ENCODE results near the gene LMNB1.
A peak's percentile ranks its signal among the peaks of the same experiment; 100 is the strongest.

Gene LMNB1

GRCh38 chr5:126868338-126869004, 91.5 kb downstream of the LMNB1 start:
- H3K4me1 ChIP-seq (ENCODE audit: control insufficient read depth in 2 of 2, insufficient read depth in 1 of 2, low read depth in 1 of 2, low read length in 2 of 2), result peaks cover 8 to 21% of the 10 kb centered on the region in 2 donors
- H3K9ac ChIP-seq (ENCODE audit: low read depth, low read length, poor library complexity), result no peak overlapping the region
- no peak overlapping the region for H2BK15ac ChIP-seq (ENCODE audit: low read length)
- peak overlapping the region; percentile 58 for H3K18ac ChIP-seq (ENCODE audit: low read length)
- H4K91ac ChIP-seq (ENCODE audit: low read depth, low read length, poor library complexity), result no peak overlapping the region
- no peak overlapping the region for H3K27ac ChIP-seq (replicated peaks; ENCODE audit: low read length)
- H3K14ac ChIP-seq (ENCODE audit: low read length), result no peak overlapping the region
- DNase-seq (ENCODE audit: low spot score), result no peak
- H3K79me1 ChIP-seq (ENCODE audit: low read depth, low read length), result no peaks in the 10 kb centered on the region
- peak overlapping the region; percentile 89 for H2AFZ ChIP-seq (ENCODE audit: low read length)
- H4K8ac ChIP-seq (ENCODE audit: low read depth, low read length), result peak overlapping the region; percentile 95
- no peak overlapping the region for H3K23ac ChIP-seq (ENCODE audit: low read depth, low read length, poor library complexity)
- H3K27me3 ChIP-seq (ENCODE audit: control insufficient read depth in 3 of 3, insufficient read depth in 3 of 3, low read depth in 1 of 3, low read length in 3 of 3), result no peaks in the 10 kb centered on the region
- no peak overlapping the region for H2BK12ac ChIP-seq (ENCODE audit: low read length)
- WGBS, 2 donors (ENCODE audit: extremely low coverage in 2 of 2, insufficient read length in 2 of 2, insufficient replicate concordance in 1 of 2), result no CpG with 5 or more reads among the region's 11 CpGs
- no peak overlapping the region for H2AK5ac ChIP-seq (ENCODE audit: low read depth, low read length)
- H2BK120ac ChIP-seq (ENCODE audit: low read depth, low read length), result no peak overlapping the region
- H3K4me3 ChIP-seq (ENCODE audit: low read length in 2 of 2), result peak overlapping the region in 1 of 2 donors; percentile 50
- no peak overlapping the region for H3K4ac ChIP-seq (ENCODE audit: low read length)
- peak overlapping the region; percentile 77 for H3K4me2 ChIP-seq (ENCODE audit: insufficient read depth, low read length, poor library complexity, severe bottlenecking)
- H3K36me3 ChIP-seq (replicated peaks in 1 of 2; ENCODE audit: control insufficient read depth in 2 of 2, insufficient read depth in 2 of 2, low read length in 2 of 2), result peaks cover 0 to 6% of the 10 kb centered on the region in 2 donors
- H3K9me3 ChIP-seq (replicated peaks in 1 of 2; ENCODE audit: control insufficient read depth in 2 of 2, insufficient read depth in 1 of 2, low read depth in 1 of 2, low read length in 2 of 2), result no peaks in the 10 kb centered on the region
- no peak overlapping the region for H2BK5ac ChIP-seq (ENCODE audit: low read length)

- Histone ChIP-seq H3K27ac (replicated peaks; ENCODE audit: low read length) (peak overlapping the region; percentile 47), H3K18ac (ENCODE audit: low read length) (no peak overlapping the region)
These were observed 92.1 kb downstream of the LMNB1 start for GRCh38 chr5:126869005-126869451.

GRCh38 chr5:126871441-126871840, 94.5 kb downstream of the LMNB1 start:
- no peak overlapping the region for H3K4me3 ChIP-seq (ENCODE audit: low read length in 2 of 2)
- H2BK5ac ChIP-seq (ENCODE audit: low read length), result no peak overlapping the region
- H2AK5ac ChIP-seq (ENCODE audit: low read depth, low read length), result no peak overlapping the region
- H3K4me1 ChIP-seq (ENCODE audit: control insufficient read depth in 2 of 2, insufficient read depth in 1 of 2, low read depth in 1 of 2, low read length in 2 of 2), result peaks cover 13 to 24% of the 10 kb centered on the region in 2 donors
- no peak overlapping the region for H4K8ac ChIP-seq (ENCODE audit: low read depth, low read length)
- no peaks in the 10 kb centered on the region for H3K9me3 ChIP-seq (replicated peaks in 1 of 2; ENCODE audit: control insufficient read depth in 2 of 2, insufficient read depth in 1 of 2, low read depth in 1 of 2, low read length in 2 of 2)
- H3K14ac ChIP-seq (ENCODE audit: low read length), result no peak overlapping the region
- H3K27me3 ChIP-seq (ENCODE audit: control insufficient read depth in 3 of 3, insufficient read depth in 3 of 3, low read depth in 1 of 3, low read length in 3 of 3), result no peaks in the 10 kb centered on the region
- DNase-seq (ENCODE audit: low spot score), result no peak
- no peak overlapping the region for H2BK120ac ChIP-seq (ENCODE audit: low read depth, low read length)
- no peak overlapping the region for H3K27ac ChIP-seq (replicated peaks; ENCODE audit: low read length)
- peak overlapping the region; percentile 9 for H3K9ac ChIP-seq (ENCODE audit: low read depth, low read length, poor library complexity)
- WGBS, 2 donors (ENCODE audit: extremely low coverage in 2 of 2, insufficient read length in 2 of 2, insufficient replicate concordance in 1 of 2), result no CpG with 5 or more reads among the region's 6 CpGs
- peak overlapping the region; percentile 70 for H3K23ac ChIP-seq (ENCODE audit: low read depth, low read length, poor library complexity)
- no peaks in the 10 kb centered on the region for H3K79me1 ChIP-seq (ENCODE audit: low read depth, low read length)
- no peak overlapping the region for H2BK12ac ChIP-seq (ENCODE audit: low read length)
- peak overlapping the region; percentile 16 for H3K18ac ChIP-seq (ENCODE audit: low read length)
- H2AFZ ChIP-seq (ENCODE audit: low read length), result no peak overlapping the region
- H4K91ac ChIP-seq (ENCODE audit: low read depth, low read length, poor library complexity), result no peak overlapping the region
- no peak overlapping the region for H3K4me2 ChIP-seq (ENCODE audit: insufficient read depth, low read length, poor library complexity, severe bottlenecking)
- H2BK15ac ChIP-seq (ENCODE audit: low read length), result no peak overlapping the region
- H3K36me3 ChIP-seq (replicated peaks in 1 of 2; ENCODE audit: control insufficient read depth in 2 of 2, insufficient read depth in 2 of 2, low read length in 2 of 2), result no peaks in the 10 kb centered on the region
- H3K4ac ChIP-seq (ENCODE audit: low read length), result no peak overlapping the region

More at GRCh38 chr5:126869005-126869451, 92.1 kb downstream of the LMNB1 start:
- peak overlapping the region; percentile 77 for H3K4me2 ChIP-seq (ENCODE audit: insufficient read depth, low read length, poor library complexity, severe bottlenecking)
- DNase-seq (ENCODE audit: low spot score), result peak; percentile 24
- no peak overlapping the region for H2BK12ac ChIP-seq (ENCODE audit: low read length)
- H3K9ac ChIP-seq (ENCODE audit: low read depth, low read length, poor library complexity), result no peak overlapping the region
- no peaks in the 10 kb centered on the region for H3K79me1 ChIP-seq (ENCODE audit: low read depth, low read length)
- no peak overlapping the region for H3K14ac ChIP-seq (ENCODE audit: low read length)
- no peak overlapping the region for H3K23ac ChIP-seq (ENCODE audit: low read depth, low read length, poor library complexity)
- H3K4me3 ChIP-seq (ENCODE audit: low read length in 2 of 2), result peak overlapping the region; percentile 50 to 72
- no peaks in the 10 kb centered on the region for H3K9me3 ChIP-seq (replicated peaks in 1 of 2; ENCODE audit: control insufficient read depth in 2 of 2, insufficient read depth in 1 of 2, low read depth in 1 of 2, low read length in 2 of 2)
- H3K36me3 ChIP-seq (replicated peaks in 1 of 2; ENCODE audit: control insufficient read depth in 2 of 2, insufficient read depth in 2 of 2, low read length in 2 of 2), result peaks cover 0 to 6% of the 10 kb centered on the region in 2 donors
- no peak overlapping the region for H2BK15ac ChIP-seq (ENCODE audit: low read length)
- H3K4ac ChIP-seq (ENCODE audit: low read length), result no peak overlapping the region
- no peaks in the 10 kb centered on the region for H3K27me3 ChIP-seq (ENCODE audit: control insufficient read depth in 3 of 3, insufficient read depth in 3 of 3, low read depth in 1 of 3, low read length in 3 of 3)
- H4K91ac ChIP-seq (ENCODE audit: low read depth, low read length, poor library complexity), result no peak overlapping the region
- no peak overlapping the region for H2BK120ac ChIP-seq (ENCODE audit: low read depth, low read length)
- H2BK5ac ChIP-seq (ENCODE audit: low read length), result no peak overlapping the region
- peaks cover 8 to 21% of the 10 kb centered on the region in 2 donors for H3K4me1 ChIP-seq (ENCODE audit: control insufficient read depth in 2 of 2, insufficient read depth in 1 of 2, low read depth in 1 of 2, low read length in 2 of 2)
- no CpG with 5 or more reads among the region's 22 CpGs for WGBS, 2 donors (ENCODE audit: extremely low coverage in 2 of 2, insufficient read length in 2 of 2, insufficient replicate concordance in 1 of 2)
- H2AFZ ChIP-seq (ENCODE audit: low read length), result peak overlapping the region; percentile 89
- H2AK5ac ChIP-seq (ENCODE audit: low read depth, low read length), result no peak overlapping the region
- H4K8ac ChIP-seq (ENCODE audit: low read depth, low read length), result no peak overlapping the region

GRCh38 chr5:126872561-126873354, 95.8 kb downstream of the LMNB1 start:
- H3K27me3 ChIP-seq (ENCODE audit: control insufficient read depth in 3 of 3, insufficient read depth in 3 of 3, low read depth in 1 of 3, low read length in 3 of 3), result peaks cover 0 to 1% (median 0%) of the 10 kb centered on the region in 3 experiments
- H3K14ac ChIP-seq (ENCODE audit: low read length), result no peak overlapping the region
- no peak for DNase-seq (ENCODE audit: low spot score)
- no peak overlapping the region for H3K9ac ChIP-seq (ENCODE audit: low read depth, low read length, poor library complexity)
- no peak overlapping the region for H3K4me2 ChIP-seq (ENCODE audit: insufficient read depth, low read length, poor library complexity, severe bottlenecking)
- H3K23ac ChIP-seq (ENCODE audit: low read depth, low read length, poor library complexity), result no peak overlapping the region
- H2BK15ac ChIP-seq (ENCODE audit: low read length), result no peak overlapping the region
- H3K79me1 ChIP-seq (ENCODE audit: low read depth, low read length), result no peaks in the 10 kb centered on the region
- no peak overlapping the region for H2AK5ac ChIP-seq (ENCODE audit: low read depth, low read length)
- peaks cover 13 to 29% of the 10 kb centered on the region in 2 donors for H3K4me1 ChIP-seq (ENCODE audit: control insufficient read depth in 2 of 2, insufficient read depth in 1 of 2, low read depth in 1 of 2, low read length in 2 of 2)
- no peak overlapping the region for H3K18ac ChIP-seq (ENCODE audit: low read length)
- H3K4ac ChIP-seq (ENCODE audit: low read length), result no peak overlapping the region
- no peaks in the 10 kb centered on the region for H3K9me3 ChIP-seq (replicated peaks in 1 of 2; ENCODE audit: control insufficient read depth in 2 of 2, insufficient read depth in 1 of 2, low read depth in 1 of 2, low read length in 2 of 2)
- H2BK120ac ChIP-seq (ENCODE audit: low read depth, low read length), result no peak overlapping the region
- no peak overlapping the region for H2BK5ac ChIP-seq (ENCODE audit: low read length)
- no peak overlapping the region for H3K4me3 ChIP-seq (ENCODE audit: low read length in 2 of 2)
- H2BK12ac ChIP-seq (ENCODE audit: low read length), result no peak overlapping the region
- no peak overlapping the region for H2AFZ ChIP-seq (ENCODE audit: low read length)
- no peak overlapping the region for H4K91ac ChIP-seq (ENCODE audit: low read depth, low read length, poor library complexity)
- no peak overlapping the region for H3K27ac ChIP-seq (replicated peaks; ENCODE audit: low read length)
- H3K36me3 ChIP-seq (replicated peaks in 1 of 2; ENCODE audit: control insufficient read depth in 2 of 2, insufficient read depth in 2 of 2, low read length in 2 of 2), result no peaks in the 10 kb centered on the region
- no CpG with 5 or more reads among the region's 11 CpGs for WGBS, 2 donors (ENCODE audit: extremely low coverage in 2 of 2, insufficient read length in 2 of 2, insufficient replicate concordance in 1 of 2)
- H4K8ac ChIP-seq (ENCODE audit: low read depth, low read length), result no peak overlapping the region

All from neuronal stem cell (in vitro differentiated cells).